Activated CD8-positive, alpha-beta memory T cell treated with anti-CD3 and anti-CD28 coated beads, Interleukin-2, amount 50 U/mL, for 48 hours (primary cell): ENCODE data around the gene PPP4R1.
A peak's percentile ranks its signal among the peaks of the same experiment; 100 is the strongest.
"Not testable (repeated sequence)": the region's sequence is repeated elsewhere in the genome, so short reads cannot be mapped to it uniquely, and the experiment has no call there.

ENCODE experiments used
- DNase-seq: peaks from one replicate; pipeline ENCODE4 v3.0.0-alpha.2; 2020

The PPP4R1 gene, protein sequence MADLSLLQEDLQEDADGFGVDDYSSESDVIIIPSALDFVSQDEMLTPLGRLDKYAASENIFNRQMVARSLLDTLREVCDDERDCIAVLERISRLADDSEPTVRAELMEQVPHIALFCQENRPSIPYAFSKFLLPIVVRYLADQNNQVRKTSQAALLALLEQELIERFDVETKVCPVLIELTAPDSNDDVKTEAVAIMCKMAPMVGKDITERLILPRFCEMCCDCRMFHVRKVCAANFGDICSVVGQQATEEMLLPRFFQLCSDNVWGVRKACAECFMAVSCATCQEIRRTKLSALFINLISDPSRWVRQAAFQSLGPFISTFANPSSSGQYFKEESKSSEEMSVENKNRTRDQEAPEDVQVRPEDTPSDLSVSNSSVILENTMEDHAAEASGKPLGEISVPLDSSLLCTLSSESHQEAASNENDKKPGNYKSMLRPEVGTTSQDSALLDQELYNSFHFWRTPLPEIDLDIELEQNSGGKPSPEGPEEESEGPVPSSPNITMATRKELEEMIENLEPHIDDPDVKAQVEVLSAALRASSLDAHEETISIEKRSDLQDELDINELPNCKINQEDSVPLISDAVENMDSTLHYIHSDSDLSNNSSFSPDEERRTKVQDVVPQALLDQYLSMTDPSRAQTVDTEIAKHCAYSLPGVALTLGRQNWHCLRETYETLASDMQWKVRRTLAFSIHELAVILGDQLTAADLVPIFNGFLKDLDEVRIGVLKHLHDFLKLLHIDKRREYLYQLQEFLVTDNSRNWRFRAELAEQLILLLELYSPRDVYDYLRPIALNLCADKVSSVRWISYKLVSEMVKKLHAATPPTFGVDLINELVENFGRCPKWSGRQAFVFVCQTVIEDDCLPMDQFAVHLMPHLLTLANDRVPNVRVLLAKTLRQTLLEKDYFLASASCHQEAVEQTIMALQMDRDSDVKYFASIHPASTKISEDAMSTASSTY

DNA sequence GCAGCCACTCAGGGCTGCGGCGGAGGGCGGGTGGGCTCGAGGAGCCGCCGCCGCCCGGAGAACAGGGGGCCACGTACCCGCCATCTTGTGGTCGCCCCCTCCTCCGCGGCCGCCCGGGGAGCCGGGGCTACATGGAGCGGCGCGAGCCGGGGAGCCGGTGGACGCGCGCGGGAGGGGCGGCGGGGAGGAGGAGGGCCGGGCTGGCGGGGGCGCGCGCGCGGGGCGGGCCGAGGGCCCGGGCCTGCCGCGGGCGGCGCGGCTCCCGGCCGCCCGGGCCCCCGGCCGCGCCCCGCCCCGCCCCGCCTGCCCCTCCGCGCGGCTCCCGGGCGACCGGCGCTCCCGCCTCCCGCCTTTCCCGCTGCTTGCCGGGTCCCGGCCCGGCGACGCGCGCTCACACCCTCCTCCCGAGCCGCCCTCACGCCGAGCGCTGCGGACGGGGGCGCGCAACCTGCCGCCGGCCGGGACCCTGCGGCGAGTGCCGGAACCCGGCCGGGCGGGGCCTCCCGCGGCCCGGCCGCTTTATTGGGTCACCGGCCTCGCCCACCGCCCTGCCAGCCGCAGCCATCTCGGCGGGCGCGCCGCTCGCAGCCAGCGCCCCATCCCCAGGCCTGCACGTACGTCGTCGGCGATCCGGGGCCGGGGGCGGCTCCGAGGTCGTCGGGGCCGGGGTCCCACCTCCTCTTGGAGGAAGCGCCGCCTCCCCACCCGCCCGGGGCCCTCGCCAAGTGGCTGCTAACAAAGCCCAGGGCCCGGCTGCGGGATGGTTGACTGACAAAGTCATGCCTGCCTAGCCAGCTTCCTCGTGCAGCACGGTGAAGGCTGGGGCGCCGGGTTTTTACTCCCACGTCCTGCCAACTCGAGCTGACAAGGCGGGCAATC, at the start of gene PPP4R1:
Gene PPP4R1 (minus strand): TSS at position 159 of the 879 bp plus-strand sequence. CDS start 75 bp downstream, at position 84.
- peak; percentile 84 for DNase-seq

DNA sequence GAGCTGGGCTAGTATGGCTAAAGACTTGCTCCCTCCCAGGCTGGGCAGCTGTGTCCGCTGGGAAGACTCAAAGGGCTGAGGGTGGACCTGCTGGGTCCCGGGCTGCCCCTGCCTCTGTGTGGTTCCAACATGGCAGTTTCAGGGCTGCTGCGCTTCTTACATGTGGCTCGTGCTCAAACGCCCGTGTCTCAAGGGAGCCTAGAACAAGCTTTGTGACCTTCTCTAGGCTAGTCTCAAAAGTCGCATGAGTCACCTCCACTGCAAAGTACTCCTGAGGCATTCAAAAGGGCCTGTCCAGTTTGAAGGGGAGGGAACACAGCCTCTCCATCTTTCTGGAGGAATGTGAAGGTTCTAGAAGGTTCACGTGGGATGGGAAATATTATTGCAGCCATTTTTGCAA, 49.0 kb upstream of the PPP4R1 start:
- DNase-seq = no peak

GRCh38 chr18:9661564-9661963, 47.2 kb upstream of the PPP4R1 start:
- no peak for DNase-seq

GRCh38 chr18:9659499-9660375, 45.4 kb upstream of the PPP4R1 start:
- DNase-seq = no peak

DNA sequence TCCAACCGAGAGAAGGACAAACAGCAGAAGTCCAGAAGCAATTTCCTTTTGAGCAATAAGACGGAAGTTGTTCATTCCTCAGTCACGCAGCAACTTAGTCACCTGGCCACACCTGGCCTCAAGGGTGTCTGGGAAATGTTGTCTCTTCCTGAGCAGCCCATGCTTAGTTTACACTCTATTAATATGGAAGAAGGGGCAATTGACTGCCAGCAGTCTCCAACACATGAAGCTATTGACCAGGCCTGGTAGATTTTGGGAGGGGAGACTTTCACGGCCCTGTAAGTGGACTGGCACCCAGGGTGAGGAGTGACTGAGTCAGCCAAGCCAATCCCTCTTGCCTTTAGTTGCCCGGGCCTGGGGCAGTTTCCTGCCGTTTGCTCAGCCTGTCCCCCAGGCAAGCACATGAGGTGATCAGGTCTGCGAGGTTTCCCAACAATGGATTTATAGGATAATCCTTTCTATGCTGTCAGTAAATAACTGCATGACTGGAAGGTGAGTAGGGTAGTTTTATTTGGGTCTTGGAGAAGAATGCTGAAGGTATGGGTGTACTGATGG, 43.8 kb upstream of the PPP4R1 start:
- DNase-seq = no peak

DNA sequence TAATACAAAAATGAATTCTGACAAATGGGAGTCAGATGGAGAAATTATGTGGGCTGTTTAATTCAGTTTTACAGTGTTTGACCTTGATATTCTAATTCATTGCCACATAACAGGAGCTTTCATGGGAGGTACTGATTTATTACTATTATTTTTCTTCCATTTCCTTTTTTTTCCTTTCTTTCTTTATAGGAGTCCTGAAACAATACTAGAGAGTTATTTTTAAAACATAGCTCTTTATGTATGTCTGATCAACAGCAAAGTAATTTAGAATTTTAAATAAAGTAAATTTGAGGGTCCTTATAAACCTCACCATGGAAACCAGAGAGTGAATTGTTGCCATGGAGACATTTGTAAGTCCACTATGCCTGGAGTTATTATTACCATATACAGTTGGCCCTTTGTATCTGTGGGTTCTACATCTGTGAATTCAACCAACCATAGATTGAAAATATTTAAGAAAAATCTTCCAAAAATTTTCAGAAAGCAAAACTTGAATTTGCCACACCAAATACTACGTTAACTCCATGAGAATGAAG, 40.9 kb upstream of the PPP4R1 start:
- DNase-seq = no peak

DNA sequence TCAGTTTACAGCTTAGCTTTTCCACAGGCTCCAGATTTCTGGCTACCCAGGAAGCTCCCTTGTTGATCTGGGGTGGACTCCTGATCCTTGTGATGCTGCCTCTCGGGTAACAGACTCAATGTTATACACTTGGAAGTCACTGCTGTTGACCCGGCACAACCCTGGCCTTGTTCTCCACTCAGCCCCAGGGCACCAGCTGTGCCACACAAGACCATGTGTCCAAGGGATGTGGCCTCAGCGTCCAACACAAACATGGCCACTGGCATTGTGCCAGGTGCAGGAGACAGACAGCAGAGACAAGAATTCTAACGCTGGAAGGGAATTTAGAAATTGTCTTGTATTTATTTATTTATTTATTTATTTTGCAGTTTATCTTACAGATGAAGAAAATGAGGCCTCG, 39.0 kb upstream of the PPP4R1 start:
- DNase-seq = no peak

- DNase-seq = no peak
These were observed 34.8 kb upstream of the PPP4R1 start for GRCh38 chr18:9649164-9649540.

DNA sequence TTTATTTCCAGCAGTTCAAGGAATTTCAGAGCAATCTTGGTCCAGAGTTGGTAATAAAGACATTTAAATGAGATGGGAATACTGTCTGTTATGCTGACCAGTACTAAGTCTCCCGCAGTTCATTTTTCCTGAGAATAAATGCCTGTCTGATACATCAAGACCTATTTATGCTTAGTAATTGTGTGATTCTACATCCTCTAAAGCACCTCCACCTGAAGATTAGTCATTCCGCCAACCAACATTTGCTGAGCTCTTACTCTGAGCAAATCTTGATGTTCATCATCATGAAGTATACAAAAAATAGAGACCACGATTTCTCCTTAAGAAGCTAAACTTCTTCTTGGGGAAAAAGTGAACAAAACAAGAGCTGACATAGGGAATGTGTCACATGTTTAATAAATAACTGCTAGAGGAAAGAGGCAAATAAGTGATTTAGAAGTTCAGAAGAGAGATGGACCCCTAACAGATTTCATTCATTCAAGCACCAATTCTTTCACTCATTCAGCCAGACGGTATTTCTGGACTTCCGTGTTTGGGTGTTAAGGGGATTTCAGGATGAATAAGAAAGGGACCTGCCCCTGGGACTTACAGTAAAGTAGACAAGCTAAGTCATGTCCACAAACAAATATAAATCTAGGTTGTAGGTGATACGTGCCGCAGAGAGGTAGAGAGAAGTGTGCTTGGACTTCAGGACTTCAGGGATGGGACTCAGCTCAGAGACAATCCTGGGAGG, 34.2 kb upstream of the PPP4R1 start:
- no peak for DNase-seq

DNA sequence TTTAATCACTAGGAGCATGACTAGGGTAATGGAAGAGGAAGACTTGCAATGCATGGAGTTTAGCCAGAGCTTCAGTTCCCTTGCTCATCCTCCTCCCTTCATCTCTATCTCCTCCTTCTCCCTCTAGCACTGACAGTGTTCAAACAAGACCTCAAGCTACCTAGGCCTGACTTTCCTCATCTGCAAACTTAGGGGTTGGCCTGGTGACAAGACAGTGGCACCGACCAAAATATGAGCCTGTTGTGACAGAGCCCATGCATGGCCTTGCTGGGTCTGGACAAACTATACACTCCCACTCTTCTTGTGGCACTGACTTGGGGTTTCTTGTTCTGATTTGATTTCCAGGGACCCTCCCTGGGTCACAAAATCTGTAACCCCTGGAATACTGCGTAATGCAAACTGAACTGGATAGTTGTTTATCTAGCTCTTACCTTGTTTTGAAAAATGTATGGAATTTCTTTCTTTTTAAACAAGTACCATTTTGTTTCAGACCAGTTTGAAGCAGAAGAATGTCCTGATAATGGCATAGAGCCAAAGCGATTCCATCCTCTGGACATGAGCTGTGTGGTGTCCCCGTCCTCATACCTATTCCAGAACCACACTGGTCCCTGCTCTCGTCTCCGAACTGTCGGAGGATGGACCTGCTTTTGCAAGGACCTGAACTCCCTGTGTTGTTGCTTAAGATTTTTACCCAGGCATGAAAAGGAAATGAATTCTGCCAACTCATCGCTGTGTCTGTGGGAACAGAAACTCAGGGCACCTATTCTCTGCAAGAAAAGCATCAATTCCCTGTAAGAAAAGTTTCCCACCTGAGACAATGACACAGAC, 33.4 kb upstream of the PPP4R1 start:
- no peak for DNase-seq

DNA sequence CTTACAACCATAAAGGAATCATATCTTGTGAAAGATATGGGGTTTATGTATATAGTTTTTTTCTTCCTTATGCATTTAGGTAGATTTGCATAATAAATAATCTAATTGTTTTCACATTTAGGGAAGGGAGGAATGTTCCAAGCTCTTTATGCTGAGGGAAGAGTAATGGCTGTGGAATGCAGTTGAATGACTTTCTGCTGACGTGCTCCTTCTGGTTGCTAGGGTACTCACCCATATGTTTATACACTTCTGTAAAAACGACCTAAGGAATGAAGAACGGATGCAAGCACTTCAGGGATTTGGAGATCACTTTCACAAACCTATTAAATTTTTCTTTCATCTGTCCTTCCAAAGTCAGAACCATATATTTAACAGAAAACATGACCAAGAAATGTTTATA, 29.2 kb upstream of the PPP4R1 start:
- no peak for DNase-seq

DNA sequence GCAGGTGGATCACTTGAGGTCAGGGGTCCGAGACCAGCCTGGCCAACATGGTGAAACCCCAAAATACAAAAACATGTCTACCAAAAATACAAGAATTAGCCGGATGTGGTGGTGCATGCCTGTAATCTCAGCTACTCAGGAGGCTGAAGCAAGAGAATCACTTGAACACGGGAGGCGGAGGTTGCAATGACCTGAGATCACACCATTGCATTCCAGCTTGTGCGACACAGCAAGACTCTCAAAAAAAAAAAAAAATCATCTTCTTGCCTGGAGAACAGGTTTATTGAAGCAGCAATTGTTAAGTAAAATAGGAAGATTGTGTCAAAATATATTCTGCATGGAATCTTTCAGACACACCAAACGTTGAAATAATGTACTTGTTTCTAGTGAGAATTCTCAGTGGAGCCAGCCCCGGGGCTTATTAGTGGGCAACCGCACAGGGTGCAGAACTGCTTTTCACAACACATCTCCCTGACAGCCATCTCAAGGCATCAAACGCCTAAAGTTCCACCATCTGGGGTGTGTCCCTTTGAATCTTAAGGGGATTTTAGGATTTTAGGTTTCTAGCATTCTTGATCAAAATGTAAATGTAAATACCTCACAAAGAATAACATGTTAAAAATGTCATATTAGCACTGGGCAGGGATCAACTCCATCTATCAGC, 28.6 kb upstream of the PPP4R1 start:
- DNase-seq = no peak

DNA sequence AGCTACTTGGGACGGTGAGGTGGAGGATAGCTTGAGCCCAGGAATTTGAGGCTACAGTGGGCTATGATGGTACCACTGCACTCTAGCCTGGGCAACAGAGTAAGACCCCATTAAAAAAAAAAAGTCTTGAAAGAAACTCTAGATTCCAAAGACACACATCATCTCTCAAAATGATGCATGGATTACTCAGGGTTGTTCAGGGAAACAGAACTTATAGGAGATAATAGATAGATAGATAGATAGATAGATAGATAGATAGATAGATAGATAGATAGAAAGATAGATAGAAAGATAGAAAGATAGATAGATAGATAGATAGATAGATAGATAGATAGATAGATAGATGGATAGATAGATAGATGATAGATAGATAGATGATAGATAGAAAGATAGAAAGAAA, 26.7 kb upstream of the PPP4R1 start:
- not testable (repeated sequence) for DNase-seq

DNA sequence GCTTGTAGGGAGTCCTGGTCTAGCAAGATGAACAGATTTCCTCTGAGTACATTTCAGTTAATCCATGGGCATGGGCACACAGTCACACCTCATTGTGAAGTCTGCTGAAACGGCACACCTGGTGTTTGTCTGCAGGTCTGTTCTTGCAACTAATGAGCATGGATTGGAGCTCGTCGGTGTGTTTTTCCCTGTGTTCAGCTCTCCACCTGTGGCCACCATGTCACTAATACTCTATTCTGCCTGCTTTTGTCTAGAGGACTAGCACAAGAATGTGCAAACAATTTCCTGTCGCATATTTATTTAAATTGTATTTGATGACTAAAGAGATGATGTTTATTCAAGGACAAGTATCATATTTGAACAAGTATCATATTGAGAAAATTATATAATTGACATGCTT, 24.5 kb upstream of the PPP4R1 start:
- DNase-seq = no peak

GRCh38 chr18:9637036-9637767, 22.8 kb upstream of the PPP4R1 start:
- DNase-seq = no peak

DNA sequence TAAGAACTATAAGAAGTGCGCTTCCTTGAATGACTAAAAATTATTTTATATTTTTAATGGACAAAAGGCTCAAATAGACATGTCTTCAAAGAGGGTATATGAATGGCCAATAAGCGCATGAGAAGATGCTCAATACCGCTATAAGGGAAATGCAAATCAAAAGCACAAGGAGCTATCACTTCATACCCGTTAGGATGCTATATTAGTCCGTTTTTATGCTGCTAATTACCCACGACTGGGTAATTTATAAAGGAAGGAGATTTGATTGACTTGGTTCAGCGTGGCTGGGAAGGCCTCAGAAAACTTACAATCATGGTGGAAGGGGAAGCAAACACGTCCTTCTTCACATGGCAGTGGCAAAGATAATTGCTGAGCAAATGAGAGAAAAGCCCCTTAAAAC, 20.5 kb upstream of the PPP4R1 start:
- DNase-seq = no peak

DNA sequence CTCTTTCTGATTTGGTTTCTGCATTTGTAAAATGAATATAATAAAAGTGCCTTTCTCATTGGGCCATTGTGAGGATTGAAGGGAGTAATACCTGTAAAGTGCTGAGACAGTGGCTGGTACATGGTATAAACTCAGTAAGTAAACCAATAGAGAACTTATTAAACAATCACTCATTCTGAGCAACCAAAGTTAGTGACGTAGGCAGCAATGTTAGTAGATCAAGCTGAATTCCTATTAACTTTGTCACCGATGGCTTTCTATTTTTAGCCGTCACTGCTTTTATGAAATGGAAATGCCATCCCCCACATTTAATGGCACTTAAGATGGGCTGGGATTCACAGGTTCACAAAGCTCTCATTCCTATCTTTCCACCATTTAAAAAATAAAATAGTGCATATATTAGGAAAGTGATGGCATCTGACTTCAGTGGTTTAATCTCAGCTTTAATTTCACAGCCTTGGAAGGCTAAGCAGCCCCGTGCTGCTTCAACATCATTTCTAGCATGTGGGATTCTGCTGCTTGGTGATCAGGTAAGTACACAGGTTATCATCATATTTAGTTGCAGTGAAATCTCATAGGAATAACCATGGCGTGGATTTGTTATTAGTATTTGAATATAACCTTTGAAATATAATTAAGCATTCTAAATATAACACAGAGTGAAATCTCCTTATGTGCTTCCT, 17.6 kb upstream of the PPP4R1 start:
- no peak for DNase-seq

- no peak for DNase-seq
These were observed 16.1 kb upstream of the PPP4R1 start for GRCh38 chr18:9630444-9630843.
